ENCODE results near the gene GBF1.
"Not testable (repeated sequence)": the region's sequence is repeated elsewhere in the genome, so short reads cannot be mapped to it uniquely, and the experiment has no call there.

The GBF1 gene

DNA sequence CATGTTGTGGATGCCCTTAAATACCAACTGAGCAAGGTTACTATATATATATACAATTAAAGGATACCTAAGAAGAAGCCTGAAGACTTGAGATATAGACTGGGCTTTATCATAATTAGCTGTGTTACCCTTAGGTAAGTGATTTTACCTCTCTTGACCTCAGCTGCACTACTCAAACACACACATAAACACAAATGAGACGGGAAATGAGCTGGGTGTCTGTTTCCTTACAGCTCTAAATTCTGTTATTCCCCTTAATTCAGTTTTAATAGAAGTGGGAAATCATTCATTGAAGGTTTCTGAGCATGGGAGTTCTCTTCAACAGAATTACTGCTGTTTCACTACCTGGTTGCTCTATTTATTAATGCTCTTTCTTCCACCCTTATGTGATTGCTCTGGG is 60.7 kb downstream of the GBF1 start:
- DNase-seq (ENCODE audit: low read depth in 2 of 2): no peak

DNA sequence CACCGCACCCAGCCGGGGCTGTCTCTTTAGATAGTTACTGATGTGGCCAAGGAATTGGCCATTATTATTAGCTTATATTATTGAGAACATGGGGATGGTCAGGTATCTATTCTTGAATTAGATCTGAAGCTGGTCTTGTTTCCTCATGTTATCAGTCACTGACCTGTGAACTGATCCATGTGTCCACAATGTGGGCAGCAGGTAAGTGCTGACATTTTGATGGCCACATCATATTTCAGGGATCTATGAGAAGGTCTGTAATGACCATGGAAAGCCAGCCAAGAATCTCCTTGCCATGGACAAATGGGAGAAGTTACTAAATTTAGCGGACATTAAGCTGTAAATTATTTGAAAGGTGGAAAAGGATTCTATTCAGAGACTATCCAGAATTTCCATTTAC is 61.4 kb downstream of the GBF1 start:
- DNase-seq (ENCODE audit: low read depth in 2 of 2): no peak

DNA sequence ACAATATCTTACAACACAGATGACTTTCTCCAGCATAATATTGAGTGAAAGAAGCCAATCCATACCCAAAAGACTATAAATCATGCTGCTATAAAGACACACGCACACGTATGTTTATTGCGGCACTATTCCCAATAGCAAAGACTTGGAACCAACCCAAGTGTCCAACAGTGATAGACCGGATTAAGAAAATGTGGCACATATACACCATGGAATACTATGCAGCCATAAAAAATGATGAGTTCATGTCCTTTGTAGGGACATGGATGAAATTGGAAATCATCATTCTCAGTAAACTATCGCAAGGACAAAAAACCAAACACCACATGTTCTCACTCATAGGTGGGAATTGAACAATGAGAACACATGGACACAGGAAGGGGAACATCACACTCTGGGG is 63.0 kb downstream of the GBF1 start:
- not testable (repeated sequence) for DNase-seq (ENCODE audit: low read depth in 2 of 2)

DNA sequence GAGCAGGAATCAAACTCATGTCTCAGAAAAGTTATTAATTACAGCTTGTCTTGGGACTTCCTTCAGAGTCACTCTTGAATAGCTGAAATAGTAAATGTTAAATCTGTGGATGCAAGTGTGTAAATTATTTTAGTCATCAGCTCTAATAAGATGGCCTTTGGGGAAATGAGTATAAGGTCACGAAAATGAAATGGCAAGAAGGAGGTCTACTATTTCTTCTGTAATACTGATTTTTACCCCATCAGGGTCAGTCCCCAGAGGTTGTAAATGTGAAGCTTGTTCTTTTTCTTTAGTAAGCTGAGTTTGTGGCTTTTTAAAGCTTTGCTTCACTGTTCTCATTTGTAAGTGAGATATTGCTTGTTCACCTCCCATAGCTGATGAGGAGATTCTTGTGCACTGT is 63.9 kb downstream of the GBF1 start:
- DNase-seq (ENCODE audit: low read depth in 2 of 2): no peak

DNA sequence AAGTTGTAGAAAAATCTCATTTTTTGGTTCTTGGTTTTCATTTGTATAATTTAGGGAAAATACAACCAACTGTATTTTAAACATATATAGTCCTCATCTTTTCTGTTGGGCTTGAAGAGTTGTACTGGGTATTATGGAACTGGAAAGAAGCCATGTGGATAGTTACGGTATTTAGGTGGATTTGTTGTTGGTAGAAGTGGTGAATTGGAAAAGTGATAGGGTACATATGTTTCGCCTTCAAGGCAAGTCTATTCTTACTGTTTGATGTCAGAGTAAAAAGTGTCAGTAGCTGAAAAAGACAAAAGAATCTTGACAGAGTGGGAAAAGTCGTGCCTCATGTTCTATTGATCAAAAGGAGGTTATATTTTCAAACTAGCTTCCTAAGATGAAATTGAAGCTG is 64.6 kb downstream of the GBF1 start:
- no peak for DNase-seq (ENCODE audit: low read depth in 2 of 2)

DNA sequence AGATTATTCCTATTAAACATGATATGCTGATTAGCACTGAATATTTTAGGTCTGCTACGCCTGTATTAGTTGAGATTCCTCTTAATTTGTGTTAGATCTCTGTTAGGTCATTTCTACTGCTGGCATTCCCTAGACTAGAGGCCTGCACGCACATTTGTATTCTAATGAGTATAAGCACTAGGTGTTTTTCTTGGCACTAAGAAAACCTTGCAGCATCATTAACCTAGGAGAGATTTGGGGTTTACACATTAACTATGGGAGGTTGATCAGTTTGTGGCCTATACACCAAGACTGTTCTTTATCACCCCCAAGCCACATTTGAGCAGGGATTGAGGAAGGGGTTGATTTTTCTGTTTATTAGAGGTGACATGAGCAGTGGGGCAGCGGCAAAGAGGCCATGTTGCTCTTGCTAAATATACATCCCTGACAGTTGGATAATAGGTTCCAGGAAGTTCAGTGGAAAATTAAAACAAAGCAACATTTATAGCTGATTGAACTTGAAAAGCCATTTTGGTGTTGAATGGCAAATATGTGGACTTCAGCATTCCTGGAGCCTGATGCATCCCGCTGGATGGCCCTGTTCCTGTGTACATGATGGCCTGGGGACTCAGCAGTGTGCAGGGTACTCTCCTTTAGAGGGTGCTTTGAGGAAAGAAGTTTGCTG is 65.2 kb downstream of the GBF1 start:
- DNase-seq (ENCODE audit: low read depth in 2 of 2): no peak

DNA sequence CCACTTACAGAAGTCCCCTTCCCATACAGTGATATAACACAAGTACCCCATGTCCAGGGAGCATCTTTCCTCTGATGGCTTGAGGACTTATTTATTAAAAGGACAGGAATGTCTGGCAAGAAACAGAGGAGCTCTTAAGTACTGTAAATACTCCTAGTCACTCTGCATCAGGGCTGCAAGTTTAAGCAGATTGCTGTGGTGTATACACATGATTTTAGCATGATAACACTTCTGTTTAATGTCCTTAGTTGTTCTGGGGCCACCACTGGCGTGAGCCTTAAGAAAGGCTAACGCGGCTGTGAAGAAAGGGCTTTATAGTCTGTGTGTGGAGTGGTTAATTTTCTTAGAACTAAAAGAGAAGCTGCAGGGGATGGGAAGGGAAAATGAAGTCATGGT is 65.7 kb downstream of the GBF1 start:
- DNase-seq (ENCODE audit: low read depth in 2 of 2): no peak

DNA sequence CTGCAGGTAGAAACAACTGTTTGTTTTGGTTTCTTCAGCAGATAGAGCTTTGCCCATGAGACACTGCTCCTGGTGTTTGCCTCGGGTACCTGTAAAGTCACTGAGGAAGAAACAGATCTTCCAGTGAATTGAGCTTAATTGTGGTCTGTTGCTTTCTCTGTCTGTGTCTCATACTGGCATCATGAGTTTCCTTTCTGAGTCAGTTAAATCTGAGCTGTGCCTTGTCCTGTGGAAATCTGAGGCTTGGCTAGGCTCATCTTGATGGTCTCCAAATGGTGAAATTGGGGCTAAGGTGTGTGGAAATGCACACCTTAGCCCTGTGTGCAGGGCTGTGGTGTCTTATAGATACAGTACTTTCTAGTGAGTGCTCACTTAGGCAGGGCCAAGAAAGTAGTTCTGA is 67.4 kb downstream of the GBF1 start:
- no peak for DNase-seq (ENCODE audit: low read depth in 2 of 2)

DNA sequence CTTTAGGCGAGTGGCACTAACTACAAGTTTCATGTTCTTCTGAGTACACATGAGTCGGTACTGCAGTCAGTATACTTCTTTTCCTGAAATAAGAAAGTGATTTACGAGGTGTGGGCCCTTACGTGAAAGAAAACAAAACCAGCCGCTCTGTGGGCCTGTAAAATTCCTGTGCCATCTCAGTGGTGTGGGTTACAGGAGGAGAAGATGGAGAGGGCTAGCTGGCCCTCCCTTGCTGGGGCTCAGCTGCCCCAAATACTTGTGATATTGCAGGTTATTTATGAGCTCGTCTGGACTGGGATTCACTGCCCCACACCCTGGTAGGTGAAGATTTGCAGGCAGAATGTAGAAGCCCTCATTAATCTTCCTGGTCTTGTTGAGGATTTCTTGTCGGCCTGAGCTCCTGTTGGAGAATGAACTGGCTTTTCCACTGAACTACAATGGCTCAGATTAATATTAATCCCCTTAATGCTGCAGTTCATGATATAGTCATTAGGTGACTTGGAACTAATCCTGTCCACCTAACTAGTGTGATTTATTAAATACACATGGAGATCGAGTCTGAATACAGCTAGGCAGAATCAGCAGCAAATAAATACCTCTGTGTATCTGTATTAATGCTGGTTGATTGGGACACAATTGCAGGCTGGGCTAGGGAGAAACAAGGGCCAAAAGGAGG is 68.0 kb downstream of the GBF1 start:
- no peak for DNase-seq (ENCODE audit: low read depth in 2 of 2)

DNA sequence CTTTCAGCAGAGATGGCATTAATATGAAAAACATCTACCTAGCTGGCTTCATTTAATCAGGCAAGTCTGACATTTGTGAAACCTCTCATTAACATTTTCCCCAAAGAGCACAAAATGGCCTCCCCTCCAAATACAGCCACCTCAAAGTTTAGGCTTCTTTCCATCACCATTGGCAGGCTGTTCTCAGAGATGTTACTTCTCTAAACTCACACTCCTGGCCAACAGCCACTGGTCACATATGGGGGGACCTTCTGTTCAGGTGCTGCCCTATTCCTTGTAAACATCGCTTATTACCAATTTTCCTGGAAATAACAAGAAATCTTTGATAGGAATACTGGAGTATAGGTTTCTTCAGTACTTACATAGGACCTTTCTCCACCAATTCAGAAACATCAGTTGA is 69.5 kb downstream of the GBF1 start:
- DNase-seq (ENCODE audit: low read depth in 2 of 2): no peak

DNA sequence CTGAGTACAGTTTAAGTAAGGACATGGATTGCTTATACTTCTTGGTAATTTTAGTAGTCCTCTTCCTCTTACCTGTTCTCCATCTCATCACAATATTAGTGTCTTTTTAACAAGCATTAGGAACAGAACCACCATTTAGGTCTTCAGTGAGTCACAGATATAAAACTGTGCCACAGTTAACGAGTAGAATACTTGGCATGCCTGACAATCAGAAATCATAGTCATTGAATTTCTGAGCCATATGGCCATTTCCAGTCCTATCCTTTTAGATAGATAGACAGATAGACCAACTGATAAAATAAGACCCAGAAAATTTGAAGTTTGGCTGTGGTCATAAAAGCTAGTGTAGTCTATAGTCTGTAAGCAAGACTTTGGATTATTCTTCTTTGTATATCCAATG is 71.1 kb downstream of the GBF1 start:
- DNase-seq (ENCODE audit: low read depth in 2 of 2): no peak

DNA sequence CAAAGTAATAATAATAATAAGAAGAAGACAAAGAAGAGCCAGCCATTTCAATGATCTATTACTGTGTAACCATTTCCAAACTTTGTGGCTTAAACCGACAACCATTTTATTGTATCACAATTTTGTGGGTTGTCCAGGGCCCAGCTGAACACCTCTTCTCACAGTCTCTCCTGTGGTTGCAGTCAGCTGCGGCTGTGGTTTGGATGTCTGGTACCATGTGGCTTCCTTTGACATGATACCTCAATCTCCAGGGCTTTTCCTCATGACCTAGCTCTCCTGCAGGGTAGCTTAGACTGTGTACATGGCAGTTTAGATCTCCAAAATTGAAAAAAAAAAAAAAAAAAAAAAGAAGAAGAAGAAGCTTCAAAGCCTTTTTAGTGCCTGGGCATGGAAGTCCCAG is 77.6 kb downstream of the GBF1 start:
- no peak for DNase-seq (ENCODE audit: low read depth in 2 of 2)

DNA sequence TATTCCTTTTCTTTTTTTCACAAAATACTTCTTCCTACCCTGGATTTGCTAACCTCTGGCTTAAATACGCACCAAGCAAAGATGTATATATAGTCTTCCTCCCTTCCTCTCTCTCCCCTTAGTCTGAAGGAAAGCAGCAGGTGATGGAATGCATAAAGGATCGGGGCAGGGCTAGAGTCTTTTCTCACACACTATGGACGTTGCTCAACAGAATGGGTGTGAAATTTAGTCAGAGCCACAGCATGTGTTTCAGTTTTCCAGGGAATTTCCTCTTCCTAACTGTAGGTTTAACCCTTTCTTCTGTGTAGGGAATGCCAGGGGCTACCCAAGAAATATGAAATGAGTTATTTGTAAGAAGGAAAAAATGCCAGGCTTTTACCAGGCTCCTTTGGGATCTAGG is 78.7 kb downstream of the GBF1 start:
- no peak for DNase-seq (ENCODE audit: low read depth in 2 of 2)

DNA sequence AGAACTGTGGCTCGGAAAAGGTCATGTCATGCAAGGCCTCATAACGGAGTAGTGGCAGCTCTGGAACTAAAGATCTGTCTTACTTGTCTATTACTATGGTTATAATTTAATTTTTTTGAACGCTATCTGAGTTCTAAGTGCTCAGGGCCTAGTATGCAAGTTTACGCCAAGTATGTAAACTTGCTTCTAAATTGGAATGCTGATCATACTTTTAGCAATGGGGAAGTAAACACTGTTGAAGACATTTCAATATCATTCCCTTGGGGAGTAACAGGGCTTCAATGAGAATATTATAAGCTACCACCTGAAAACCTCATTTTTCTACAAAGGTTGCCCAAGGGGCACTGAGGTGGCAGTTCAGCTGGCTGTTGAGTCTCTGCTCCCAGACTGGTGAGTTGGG is 80.7 kb downstream of the GBF1 start:
- no peak for DNase-seq (ENCODE audit: low read depth in 2 of 2)

DNA sequence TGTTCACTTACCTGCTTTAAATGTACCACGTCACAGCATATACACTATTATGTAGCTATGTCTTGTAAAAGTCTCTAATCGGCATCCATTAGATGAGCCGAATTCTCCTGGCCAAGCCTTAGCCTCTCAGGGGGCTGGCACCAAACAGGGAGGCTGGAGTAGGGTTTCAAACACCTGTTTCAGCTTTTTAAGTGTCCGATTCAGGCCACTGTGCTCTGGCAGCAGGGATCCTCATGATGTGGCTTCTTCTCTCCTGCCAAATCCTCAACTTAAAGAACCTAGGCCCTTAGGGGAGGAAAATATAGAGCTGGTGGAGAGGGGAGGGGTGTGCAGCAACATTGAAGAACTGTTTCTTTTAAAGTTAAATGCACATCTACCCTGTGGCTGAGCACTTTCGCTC is 81.7 kb downstream of the GBF1 start:
- DNase-seq (ENCODE audit: low read depth in 2 of 2): no peak

DNA sequence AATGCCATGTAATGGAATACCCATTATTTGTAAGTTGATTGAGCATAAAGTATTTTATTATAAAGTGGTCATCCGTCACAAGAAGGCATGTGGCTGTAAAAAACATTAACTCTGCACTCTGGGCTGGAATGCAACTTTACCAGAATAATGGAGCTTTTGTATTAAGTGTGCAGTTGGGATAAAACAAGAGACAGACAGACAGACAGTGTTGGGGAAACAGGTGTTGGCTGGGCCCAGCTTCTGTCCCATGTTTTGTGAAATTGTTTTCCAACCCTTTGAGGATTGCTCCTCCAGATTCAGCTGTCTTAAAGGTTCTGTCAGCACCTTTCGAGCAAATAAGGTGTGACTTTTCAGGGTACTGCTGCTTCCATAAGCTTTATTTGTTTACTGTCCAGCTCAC is 82.3 kb downstream of the GBF1 start:
- no peak for DNase-seq (ENCODE audit: low read depth in 2 of 2)

DNA sequence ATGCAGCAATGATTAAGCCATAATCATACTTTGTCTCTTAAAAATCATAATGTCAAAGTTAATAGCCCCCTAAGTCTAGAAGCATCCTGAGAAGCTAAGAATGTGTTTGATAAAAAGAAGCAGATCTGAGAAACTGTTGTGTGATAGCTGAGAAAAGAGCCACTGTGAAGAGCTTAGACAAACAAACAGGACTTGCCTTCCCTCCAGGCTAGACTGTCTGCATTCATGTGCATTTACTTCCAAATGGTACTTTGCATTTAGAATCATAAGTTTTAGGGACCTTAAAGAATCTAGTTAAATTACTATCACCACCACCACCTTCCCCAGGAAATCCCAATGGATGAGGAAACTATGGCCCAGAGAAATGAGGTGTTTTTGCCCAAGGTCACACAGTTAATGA is 87.4 kb downstream of the GBF1 start:
- DNase-seq (ENCODE audit: low read depth in 2 of 2): no peak

DNA sequence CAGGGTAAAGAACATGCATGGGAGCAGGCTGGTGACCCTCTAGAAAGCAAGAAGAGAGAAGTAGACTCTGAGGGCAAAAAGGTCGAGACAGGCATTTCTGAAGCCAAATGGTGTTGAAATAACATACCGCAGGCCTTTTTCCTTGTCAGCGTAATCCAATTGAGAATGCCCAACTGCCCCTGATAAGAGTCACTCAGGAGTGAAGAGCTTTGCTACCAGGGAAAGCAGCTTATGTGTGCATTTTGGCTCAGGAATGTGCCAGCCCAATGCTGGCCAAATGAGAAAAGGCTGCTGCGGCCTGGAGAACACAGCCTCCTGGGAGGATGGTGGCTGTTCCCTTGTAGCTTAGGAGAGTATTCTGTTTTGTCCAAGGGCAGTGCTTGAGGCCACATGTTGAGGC is 88.8 kb downstream of the GBF1 start:
- DNase-seq (ENCODE audit: low read depth in 2 of 2): no peak

DNA sequence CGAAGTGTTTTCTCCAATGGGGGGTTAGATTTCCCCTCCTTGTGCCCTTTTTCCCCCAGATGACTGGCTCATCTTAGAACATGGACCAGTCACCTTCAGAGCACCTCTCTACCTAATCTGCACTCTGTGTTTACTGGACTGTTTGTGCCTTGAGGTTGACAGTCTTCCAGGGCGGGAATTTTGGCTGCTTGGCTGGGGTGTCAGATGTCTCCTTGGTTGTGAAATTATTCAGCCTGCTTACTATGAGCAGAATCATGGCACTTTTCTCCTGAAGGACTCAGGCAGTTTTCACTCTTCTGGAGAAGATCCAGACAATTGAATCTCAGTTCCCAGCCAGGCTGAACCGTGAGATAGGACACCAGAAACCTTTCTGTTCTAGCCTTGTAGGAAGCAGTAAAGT is 89.9 kb downstream of the GBF1 start:
- no peak for DNase-seq (ENCODE audit: low read depth in 2 of 2)

DNA sequence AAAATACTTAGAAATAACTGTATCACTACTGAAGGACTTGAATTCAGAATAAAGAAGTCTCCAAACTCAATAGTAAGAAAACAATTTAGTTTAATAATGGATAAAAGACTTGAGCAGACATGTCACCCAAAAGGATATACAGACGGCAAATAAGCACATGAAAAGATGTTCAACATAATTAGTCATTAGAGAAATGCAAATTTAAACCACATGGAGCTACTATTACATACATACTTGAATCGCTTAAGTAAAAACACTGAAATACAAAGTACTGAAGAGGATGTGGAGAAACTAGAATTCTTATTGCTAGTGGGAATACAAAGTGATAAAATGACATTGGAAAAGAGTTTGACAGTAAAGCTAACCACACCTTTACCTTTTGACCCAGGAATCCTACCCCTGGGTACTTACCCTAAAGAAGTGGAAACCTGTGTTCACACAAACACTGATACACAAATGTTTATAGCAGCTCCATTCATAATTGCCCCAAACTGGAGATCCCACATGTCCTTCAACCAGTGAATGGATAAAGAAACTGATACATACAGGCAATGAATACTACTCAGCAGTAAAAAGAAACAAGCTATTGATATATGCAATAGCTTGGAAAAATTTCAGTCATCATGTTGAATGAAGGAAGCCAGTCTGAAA is 95.8 kb downstream of the GBF1 start:
- DNase-seq (ENCODE audit: low read depth in 2 of 2): no peak

DNA sequence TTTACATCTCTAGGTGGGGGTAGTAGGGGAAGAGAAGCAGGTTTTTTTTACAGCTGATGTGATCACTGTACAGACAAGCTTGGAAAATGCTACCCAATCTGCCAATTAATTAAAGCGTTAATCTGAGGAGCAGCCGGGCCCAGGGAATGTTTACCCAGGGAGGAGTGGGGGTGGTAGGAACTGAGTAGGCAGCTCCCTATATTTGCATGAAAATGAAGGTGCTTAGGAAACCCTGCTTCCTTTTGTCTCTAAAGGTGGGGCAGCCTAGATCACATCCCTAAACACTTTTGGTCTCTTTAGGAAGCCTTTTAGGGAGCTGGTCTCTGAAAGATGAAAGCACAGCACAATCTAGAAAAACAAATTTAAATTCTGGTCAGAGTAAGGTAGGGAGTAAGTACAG is 97.1 kb downstream of the GBF1 start:
- no peak for DNase-seq (ENCODE audit: low read depth in 2 of 2)

DNA sequence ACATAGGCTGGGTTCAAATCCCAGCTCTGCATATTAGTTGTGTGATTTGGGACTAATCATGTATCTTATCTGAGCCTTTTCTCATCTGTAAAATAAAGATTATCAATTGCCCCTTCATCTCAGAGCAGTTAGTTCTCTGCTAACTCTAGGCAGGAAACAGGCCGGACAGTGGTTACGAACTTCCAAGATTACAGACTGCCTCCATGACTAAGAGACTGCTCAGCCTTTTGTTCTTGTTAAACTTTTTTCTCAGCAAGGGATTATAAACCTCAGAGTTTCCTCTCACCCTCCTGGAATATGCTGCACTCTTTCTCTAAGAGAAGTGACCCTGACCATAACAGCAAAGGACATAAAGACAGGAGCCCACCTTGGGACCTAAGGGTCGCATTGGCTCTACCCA is 97.6 kb downstream of the GBF1 start:
- DNase-seq (ENCODE audit: low read depth in 2 of 2): no peak

DNA sequence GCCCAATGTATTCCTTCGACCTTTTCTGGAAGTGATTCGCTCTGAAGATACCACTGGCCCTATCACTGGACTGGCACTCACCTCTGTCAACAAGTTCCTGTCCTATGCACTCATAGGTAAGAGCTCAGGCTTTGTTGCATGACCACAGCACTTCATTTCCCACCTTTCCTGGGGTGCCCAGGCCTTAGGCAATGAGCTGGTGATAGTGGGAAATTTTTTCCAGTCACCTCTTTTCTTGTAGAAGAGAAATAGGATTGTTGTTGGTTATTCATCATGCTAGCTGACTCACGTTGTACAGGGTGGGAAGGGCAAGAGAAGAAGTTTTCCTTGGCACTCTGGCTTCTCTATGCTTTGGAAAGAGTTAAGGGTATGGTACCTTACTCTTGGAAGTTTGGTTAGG is 98.7 kb downstream of the GBF1 start:
- no peak for DNase-seq (ENCODE audit: low read depth in 2 of 2)
